Activated naive CD4-positive, alpha-beta T cell treated with anti-CD3 and anti-CD28 coated beads, Interleukin-2, amount 50 U/mL, for 72 hours (primary cell): ENCODE measurements around the gene BMAL2. TPM values are rescaled to one million over a fixed set of nuclear protein-coding genes. Genes with fewer than 3 reads are reported as not detected.

Source experiments
- total RNA-seq, 2 donors: library from RNA; stranded (reverse); gene quantifications; one replicate each; pipeline ENCODE4 v1.2.3, GENCODE V29; 2022

BMAL2 gene
- total RNA-seq, 2 donors from 2014 or later: 7.4 to 14.5 TPM

Other genes with a start within 250 kb of the BMAL2 start
- 10 to 100 TPM; 28.0 to 29.4 TPM for gene STK38L, start 88.5 kb upstream of the BMAL2 start, total RNA-seq
- gene SMCO2, start 113.9 kb downstream of the BMAL2 start, total RNA-seq: under 1 TPM in 1 of 2 donors, not detected in 1; 0.37 TPM
- gene PPFIBP1, start 191.4 kb downstream of the BMAL2 start, total RNA-seq: 10 to 100 TPM; 26.2 to 37.2 TPM